IPS DF 6.9 (cell line): ENCODE data around the gene GLRA3.
"Not testable (repeated sequence)": the region's sequence is repeated elsewhere in the genome, so short reads cannot be mapped to it uniquely, and the experiment has no call there.

Experiments used
- DNase-seq: peaks from one replicate; pipeline ENCODE4 v3.0.0-alpha.2; 2013; ENCODE audit warnings: low read depth, low spot score
- H3K27ac ChIP-seq: one replicate; pipeline ENCODE4 v1.5.1; 2013; ENCODE audit warnings: low read length, control low read depth
- H3K27me3 ChIP-seq: 2 replicates; pipeline ENCODE4 v1.6.1; 2013; ENCODE audit warnings: mild to moderate bottlenecking, low read length; ENCODE audit not compliant: control insufficient read depth, insufficient read depth
- H3K36me3 ChIP-seq: 2 replicates; pipeline ENCODE4 v1.6.1; 2013; ENCODE audit warnings: low read length; ENCODE audit not compliant: control insufficient read depth, insufficient read depth
- H3K4me1 ChIP-seq: 2 replicates; pipeline ENCODE4 v1.6.1; 2013; ENCODE audit warnings: low read length; ENCODE audit not compliant: control insufficient read depth, insufficient read depth
- H3K4me3 ChIP-seq: 2 replicates; pipeline ENCODE4 v1.5.1; 2013; ENCODE audit warnings: mild to moderate bottlenecking, low read length
- H3K9me3 ChIP-seq: 2 replicates; pipeline ENCODE4 v1.6.1; 2013; ENCODE audit warnings: low read length, inconsistent platforms; ENCODE audit not compliant: control insufficient read depth, insufficient read depth
- WGBS: extraction: QIAGEN DNeasy Blood & Tissue Kit; methylation state at CpG from one replicate; pipeline ENCODE4 v1.1.7; 2013; ENCODE audit warnings: mixed read lengths, missing lambda C conversion rate; ENCODE audit not compliant: insufficient read length, insufficient coverage; 5-methylcytosine and 5-hydroxymethylcytosine counted together

The GLRA3 gene

DNA sequence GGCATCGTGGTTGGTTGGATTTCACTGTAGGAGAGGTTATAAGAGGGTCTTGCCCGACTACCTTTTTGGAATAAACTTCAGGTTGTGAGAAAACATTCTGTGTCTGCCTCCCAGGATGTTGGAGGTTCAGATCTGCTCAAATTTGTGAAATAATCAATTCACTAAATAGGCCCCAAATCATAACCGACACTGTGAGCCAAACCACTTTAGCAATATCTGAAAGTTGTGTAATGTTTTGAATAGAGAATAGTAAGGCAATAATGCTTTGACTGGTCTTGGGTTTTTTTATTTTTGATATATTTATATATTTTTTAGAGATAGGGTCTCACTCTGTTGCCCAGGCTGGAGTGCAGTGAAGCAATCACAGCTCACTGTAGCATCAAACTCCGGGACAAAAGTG, 131.2 kb downstream of the GLRA3 start:
- Histone ChIP-seq H3K4me3 (no peak overlapping the region), H3K9me3 (no peaks in the 10 kb centered on the region), H3K27me3 (no peaks in the 10 kb centered on the region), H3K4me1 (no peaks in the 10 kb centered on the region), H3K27ac (no peak overlapping the region), H3K36me3 (no peaks in the 10 kb centered on the region)
- DNase-seq = no peak
- no CpG with 5 or more reads among the region's 4 CpGs for WGBS

DNA sequence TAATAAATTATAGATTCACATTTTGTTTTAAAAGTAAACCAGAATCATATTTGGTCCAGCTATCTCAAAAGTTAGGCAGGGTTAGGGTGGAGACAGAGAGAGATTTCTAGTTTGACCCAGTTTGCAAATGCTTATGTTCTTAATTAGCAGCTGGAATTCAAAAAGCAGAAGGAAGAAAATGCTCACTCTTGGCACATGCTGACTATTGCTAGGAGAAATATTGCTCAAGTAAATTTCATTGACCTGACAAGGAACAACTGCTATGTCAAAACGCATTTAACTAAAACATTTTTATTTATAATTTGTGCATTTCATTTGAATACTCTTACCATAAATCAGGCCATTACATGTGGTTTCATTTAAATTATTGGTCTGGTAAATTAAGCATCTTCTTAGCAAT, 131.8 kb downstream of the GLRA3 start:
- Histone ChIP-seq H3K9me3 (no peaks in the 10 kb centered on the region), H3K27me3 (no peaks in the 10 kb centered on the region), H3K4me3 (no peak overlapping the region), H3K27ac (no peak overlapping the region), H3K36me3 (no peaks in the 10 kb centered on the region), H3K4me1 (no peaks in the 10 kb centered on the region)
- no peak for DNase-seq
- WGBS = no CpG with 5 or more reads among the region's 1 CpG

DNA sequence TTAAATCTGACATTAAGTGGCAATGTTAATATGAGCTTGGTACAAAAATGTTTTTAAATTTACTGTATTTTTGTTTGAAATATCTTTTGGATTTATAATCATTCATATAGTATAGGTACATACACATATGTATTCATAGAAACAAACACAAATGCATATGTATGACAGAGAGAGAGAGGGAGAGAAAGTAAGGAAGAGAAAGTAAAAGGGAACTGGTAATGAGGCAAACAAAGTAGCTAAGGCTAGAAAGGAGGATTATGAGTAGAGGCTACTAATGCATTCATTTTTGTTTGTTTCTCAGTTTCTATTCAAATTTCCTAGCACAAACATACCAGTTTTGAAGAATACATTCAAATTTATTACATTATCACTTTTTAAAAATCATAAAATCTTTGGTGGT, 132.4 kb downstream of the GLRA3 start:
- Histone ChIP-seq H3K9me3 (no peaks in the 10 kb centered on the region), H3K27ac (no peak overlapping the region), H3K27me3 (no peaks in the 10 kb centered on the region), H3K36me3 (no peaks in the 10 kb centered on the region), H3K4me1 (no peaks in the 10 kb centered on the region), H3K4me3 (no peak overlapping the region)
- DNase-seq = no peak

DNA sequence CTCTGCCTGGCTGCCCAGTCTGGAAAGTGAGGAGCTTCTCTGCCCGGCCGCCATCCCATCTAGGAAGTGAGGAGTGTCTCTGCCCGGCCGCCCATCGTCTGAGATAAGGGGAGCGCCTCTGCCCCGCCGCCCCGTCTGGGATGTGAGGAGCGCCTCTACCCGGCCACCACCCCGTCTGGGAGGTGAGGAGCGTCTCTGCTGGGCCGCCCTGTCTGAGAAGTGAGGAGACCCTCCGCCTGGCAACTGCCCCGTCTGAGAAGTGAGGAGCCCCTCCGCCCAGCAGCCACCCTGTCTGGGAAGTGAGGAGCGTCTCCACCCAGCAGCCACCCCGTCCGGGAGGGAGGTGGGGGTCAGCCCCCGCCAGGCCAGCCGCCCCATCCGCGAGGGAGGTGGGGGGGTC, 137.2 kb downstream of the GLRA3 start:
- not testable (repeated sequence) for H3K4me1 ChIP-seq, H3K9me3 ChIP-seq, H3K36me3 ChIP-seq, H3K4me3 ChIP-seq, H3K27ac ChIP-seq, H3K27me3 ChIP-seq, DNase-seq
- WGBS = no CpG with 5 or more reads among the region's 24 CpGs

DNA sequence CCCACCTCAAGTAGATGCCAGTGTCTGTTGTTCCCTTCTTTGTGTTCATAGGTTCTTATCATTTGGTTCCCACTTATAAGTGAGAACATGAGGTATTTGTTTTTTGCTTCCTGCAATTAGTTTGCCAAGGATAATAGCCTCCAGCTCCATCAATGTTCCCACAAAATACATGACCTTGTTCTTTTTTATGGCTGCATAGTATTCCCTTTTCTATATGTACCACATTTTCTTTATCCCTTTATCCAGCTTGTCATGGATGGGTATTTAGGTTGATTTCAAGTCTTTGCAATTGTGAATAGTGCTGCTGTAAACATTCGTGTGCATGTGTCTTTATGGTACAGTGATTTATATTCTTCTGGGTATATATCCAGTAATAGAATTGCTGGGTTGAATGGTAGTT, 138.4 kb downstream of the GLRA3 start:
- whole genome bisulfite sequencing = no CpG with 5 or more reads among the region's 1 CpG
- DNase-seq = no peak
- Histone ChIP-seq H3K27ac (no peak overlapping the region), H3K9me3 (no peaks in the 10 kb centered on the region), H3K4me3 (no peak overlapping the region), H3K36me3 (no peaks in the 10 kb centered on the region), H3K4me1 (no peaks in the 10 kb centered on the region), H3K27me3 (no peaks in the 10 kb centered on the region)

DNA sequence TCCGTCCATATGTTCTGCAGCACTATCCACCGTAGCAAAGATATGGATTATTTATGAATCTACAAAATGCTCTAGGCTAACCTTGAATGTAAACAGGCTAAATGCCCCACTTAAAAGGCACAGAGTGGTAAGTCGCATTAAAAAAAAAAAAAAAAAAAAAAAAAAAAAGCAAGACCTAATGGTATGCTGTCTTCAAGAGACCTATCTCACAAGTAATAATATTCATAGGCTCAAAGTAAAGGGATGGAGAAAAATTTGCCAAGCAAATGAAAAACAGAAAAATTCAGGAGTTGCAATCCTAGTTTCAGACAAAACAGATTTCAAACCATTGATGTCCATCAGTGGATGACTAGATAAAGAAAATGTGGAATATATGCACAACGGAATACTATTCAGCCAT, 139.4 kb downstream of the GLRA3 start:
- WGBS = no CpG with 5 or more reads among the region's 4 CpGs
- DNase-seq = no peak
- H3K27me3 ChIP-seq = no peaks in the 10 kb centered on the region
- H3K27ac ChIP-seq = no peak overlapping the region
- H3K4me1 ChIP-seq = no peaks in the 10 kb centered on the region
- no peaks in the 10 kb centered on the region for H3K36me3 ChIP-seq
- no peaks in the 10 kb centered on the region for H3K9me3 ChIP-seq
- no peak overlapping the region for H3K4me3 ChIP-seq

DNA sequence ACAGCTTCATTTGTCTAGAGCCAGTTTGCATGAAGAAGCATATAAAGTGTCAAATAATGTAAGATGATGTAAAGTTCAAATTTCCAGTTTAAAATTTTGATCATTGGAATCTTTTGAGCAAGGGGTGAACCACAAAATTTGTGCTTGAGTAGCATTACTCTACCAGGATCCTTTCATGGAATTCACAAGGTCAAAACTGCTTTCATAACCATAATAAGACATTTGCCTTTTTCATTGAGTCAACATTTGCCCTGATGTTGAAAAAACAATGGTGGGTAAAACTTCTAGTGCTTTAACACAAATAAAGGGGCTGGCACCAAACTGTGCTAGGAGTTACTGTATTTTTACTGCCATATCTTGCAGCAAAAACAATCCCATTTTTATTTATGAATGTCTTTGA, 142.2 kb downstream of the GLRA3 start:
- Histone ChIP-seq H3K4me1 (no peaks in the 10 kb centered on the region), H3K27ac (no peak overlapping the region), H3K36me3 (no peaks in the 10 kb centered on the region), H3K27me3 (no peaks in the 10 kb centered on the region), H3K9me3 (no peaks in the 10 kb centered on the region), H3K4me3 (no peak overlapping the region)
- no peak for DNase-seq

DNA sequence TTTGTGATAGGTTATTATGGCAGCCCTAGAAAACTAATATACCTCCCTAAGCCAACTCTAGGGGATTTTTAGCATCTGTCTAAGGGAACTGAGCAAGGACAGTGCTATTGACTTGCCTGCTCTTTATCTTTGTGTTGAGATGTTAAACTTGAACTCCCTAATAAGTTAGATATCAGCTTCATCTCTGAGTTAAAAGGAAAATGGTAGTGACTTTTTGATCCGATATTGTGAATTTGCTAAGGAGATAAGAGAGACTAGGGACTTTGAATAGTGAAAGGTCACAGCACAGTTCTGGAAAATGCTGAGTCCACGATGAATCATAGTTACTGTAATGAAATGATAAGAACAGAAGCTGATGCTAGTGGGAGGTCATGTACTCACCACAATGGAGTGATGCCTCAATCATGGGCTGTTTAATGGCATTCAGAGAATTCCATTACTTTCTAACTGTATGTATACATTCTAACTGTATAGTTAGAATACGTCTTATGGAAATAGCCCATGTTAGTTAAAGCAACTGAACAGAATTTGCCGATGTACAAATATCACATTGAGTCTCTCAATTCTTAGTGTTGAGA, 147.2 kb downstream of the GLRA3 start:
- no peaks in the 10 kb centered on the region for H3K9me3 ChIP-seq
- no peak overlapping the region for H3K4me3 ChIP-seq
- DNase-seq = no peak
- H3K27me3 ChIP-seq = no peaks in the 10 kb centered on the region
- H3K36me3 ChIP-seq = no peaks in the 10 kb centered on the region
- no CpG with 5 or more reads among the region's 4 CpGs for WGBS
- no peak overlapping the region for H3K27ac ChIP-seq
- H3K4me1 ChIP-seq = no peaks in the 10 kb centered on the region

DNA sequence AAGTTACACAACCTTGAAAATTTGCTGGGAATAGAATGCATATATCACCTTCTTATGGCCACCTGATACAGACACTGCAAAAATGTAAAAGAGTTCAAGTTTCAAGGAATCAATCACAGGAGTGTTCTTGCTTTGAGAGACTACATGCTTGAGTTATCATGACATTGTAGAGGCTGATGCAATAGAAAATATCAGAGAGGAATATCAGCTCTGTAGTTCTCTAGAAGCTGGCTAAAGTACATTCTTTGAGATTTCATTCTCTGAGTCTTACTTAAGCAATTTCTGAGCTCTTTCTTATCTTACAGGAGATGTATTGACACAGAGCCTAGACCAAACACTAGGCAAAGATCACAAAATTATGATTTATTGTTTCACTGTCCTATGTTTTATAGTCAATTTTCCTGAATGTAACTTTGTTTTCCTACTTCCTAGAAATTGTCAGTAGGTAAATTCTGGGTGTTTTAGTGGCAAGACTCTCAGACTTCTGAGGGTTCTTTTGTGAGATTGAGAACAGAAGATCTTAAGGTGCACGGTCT, 154.7 kb downstream of the GLRA3 start:
- Histone ChIP-seq H3K9me3 (no peaks in the 10 kb centered on the region), H3K27ac (no peak overlapping the region), H3K4me1 (no peaks in the 10 kb centered on the region), H3K4me3 (no peak overlapping the region), H3K27me3 (no peaks in the 10 kb centered on the region), H3K36me3 (no peaks in the 10 kb centered on the region)
- no peak for DNase-seq
- WGBS = no CpG with 5 or more reads among the region's 1 CpG

DNA sequence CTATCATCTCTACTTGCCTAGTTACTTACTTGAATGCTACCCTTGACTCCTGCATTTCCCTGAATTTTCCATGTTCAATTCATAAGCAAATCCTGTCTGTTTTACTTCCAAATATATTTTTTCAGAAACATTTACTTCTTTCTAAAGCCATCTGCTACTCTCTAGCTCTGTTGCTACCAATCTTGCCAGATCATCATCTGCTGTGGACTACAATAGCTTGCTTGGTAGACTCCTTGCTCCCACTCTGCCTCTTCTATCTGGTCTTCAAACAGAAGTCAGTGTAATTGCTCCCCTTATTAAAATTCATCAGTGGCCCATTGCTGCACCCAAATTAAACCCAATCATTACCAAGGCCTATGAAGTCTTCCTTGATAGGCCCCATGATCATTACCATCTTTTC, 155.2 kb downstream of the GLRA3 start:
- H3K27ac ChIP-seq = no peak overlapping the region
- H3K36me3 ChIP-seq = no peaks in the 10 kb centered on the region
- no peaks in the 10 kb centered on the region for H3K4me1 ChIP-seq
- H3K27me3 ChIP-seq = no peaks in the 10 kb centered on the region
- no peak overlapping the region for H3K4me3 ChIP-seq
- DNase-seq = no peak
- H3K9me3 ChIP-seq = no peaks in the 10 kb centered on the region

DNA sequence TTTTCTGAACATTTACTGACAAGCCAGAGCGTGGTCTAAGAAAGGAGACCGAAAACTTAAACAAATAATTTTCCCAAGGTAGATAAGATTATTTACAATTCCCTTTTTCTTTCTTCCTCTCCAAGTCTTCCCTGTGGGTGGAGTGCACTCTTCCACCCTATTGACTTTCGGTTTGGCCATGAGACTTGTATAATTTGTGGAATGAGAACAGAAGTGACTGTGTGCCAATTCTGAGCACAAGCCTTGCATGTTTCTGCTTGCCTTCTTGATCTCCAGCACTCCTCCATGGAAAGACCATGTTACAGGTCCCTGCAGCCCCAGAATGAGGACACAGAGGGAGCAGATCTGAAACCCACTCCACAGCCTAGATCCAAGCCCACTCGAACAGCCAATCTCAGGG, 156.8 kb downstream of the GLRA3 start:
- Histone ChIP-seq H3K27ac (no peak overlapping the region), H3K27me3 (no peaks in the 10 kb centered on the region), H3K9me3 (no peaks in the 10 kb centered on the region), H3K4me1 (no peaks in the 10 kb centered on the region), H3K36me3 (no peaks in the 10 kb centered on the region), H3K4me3 (no peak overlapping the region)
- WGBS = no CpG with 5 or more reads among the region's 4 CpGs
- DNase-seq = no peak
